Fibroblast of lung (primary cell): ENCODE results near the gene SUSD6. TPM values are rescaled to one million over a fixed set of nuclear protein-coding genes. Genes with fewer than 3 reads are reported as not detected.

Experiments
- DNase-seq, 2 donors: peaks; one replicate each; pipeline versions ENCODE4 v3.0.0 to v3.0.0-alpha.2; 2010; ENCODE audit warnings: low read depth in 2 of 2
- H2AFZ ChIP-seq: 2 replicates; pipeline ENCODE4 v1.5.1; 2012; ENCODE audit warnings: low read length, control low read depth, inconsistent platforms
- H3K27ac ChIP-seq: 2 replicates; pipeline ENCODE4 v1.5.1; 2011; ENCODE audit warnings: low read length, control low read depth; ENCODE audit not compliant: insufficient read depth
- H3K27me3 ChIP-seq: 2 replicates; pipeline ENCODE4 v1.5.1; 2011; ENCODE audit warnings: mild to moderate bottlenecking, low read length; ENCODE audit not compliant: control insufficient read depth, insufficient read depth
- H3K36me3 ChIP-seq: 2 replicates; pipeline ENCODE4 v1.5.1; 2011; ENCODE audit warnings: low read length; ENCODE audit not compliant: control insufficient read depth, insufficient read depth
- H3K4me1 ChIP-seq: 2 replicates; pipeline ENCODE4 v1.5.1; 2011; ENCODE audit warnings: low read length; ENCODE audit not compliant: control insufficient read depth, insufficient read depth; ENCODE audit errors: extremely low read depth
- H3K4me2 ChIP-seq: 2 replicates; pipeline ENCODE4 v1.5.1; 2011; ENCODE audit warnings: low read length, control low read depth; ENCODE audit not compliant: insufficient read depth; ENCODE audit errors: extremely low read depth
- H3K4me3 ChIP-seq, 4 experiments: fragments of 200-600 bp in 1 of 4; sonication (generic) in 1 of 4; replicated peaks in 1 of 4; 2 replicates each; pipeline ENCODE4 v1.5.1; 2011 to 2016; ENCODE audit warnings: low read length in 4 of 4, low read depth in 3 of 4, mild to moderate bottlenecking in 3 of 4, control low read depth in 2 of 4, inconsistent platforms in 1 of 4, mixed read lengths in 1 of 4; ENCODE audit not compliant: insufficient read depth in 1 of 4; ENCODE audit errors: control extremely low read depth in 1 of 4
- H3K79me2 ChIP-seq: 2 replicates; pipeline ENCODE4 v1.5.1; 2012; ENCODE audit warnings: mild to moderate bottlenecking, low read length, inconsistent platforms; ENCODE audit not compliant: control insufficient read depth, insufficient read depth
- H3K9ac ChIP-seq: 2 replicates; pipeline ENCODE4 v1.5.1; 2011; ENCODE audit warnings: mild to moderate bottlenecking, low read length, control low read depth; ENCODE audit not compliant: insufficient read depth
- H3K9me3 ChIP-seq: 2 replicates; pipeline ENCODE4 v1.5.1; 2012; ENCODE audit warnings: low read depth, low read length; ENCODE audit not compliant: control insufficient read depth, insufficient read depth
- H4K20me1 ChIP-seq: 2 replicates; pipeline ENCODE4 v1.5.1; 2011; ENCODE audit warnings: low read length; ENCODE audit not compliant: control insufficient read depth, insufficient read depth; ENCODE audit errors: extremely low read depth
- EZH2 ChIP-seq: IDR thresholded peaks from 2 replicates; pipeline ENCODE4 v1.5.1; 2012; ENCODE audit warnings: low read length, control low read depth, mild to moderate bottlenecking; ENCODE audit errors: missing control alignments
- polyA plus RNA-seq, 2 donors: library from polyadenylated mRNA; depleted of rRNA in 1 of 2; stranded (reverse) in 1 of 2; unstranded in 1 of 2; fragments of >200 nt; gene quantifications; 2 replicates each; pipeline ENCODE4 v1.2.1, GENCODE V29; 2011 to 2012; ENCODE audit warnings: missing spikeins in 1 of 2
- total RNA-seq: library from RNA; depleted of rRNA; stranded (reverse); fragments of >200 nt; gene quantifications from 2 replicates; pipeline ENCODE4 v1.2.1, GENCODE V29; 2014
- TF ChIP-seq, protein P1 (sequence below), 2 donors: IDR thresholded peaks in 1 of 2; conservative IDR thresholded peaks in 1 of 2; 1 replicate in 1 of 2; 2 replicates in 1 of 2; pipeline ENCODE4 v1.5.1; 2011 to 2012; ENCODE audit warnings: low read length in 2 of 2, control low read depth in 1 of 2, inconsistent platforms in 1 of 2, low read depth in 1 of 2, mild to moderate bottlenecking in 1 of 2

The SUSD6 gene
- total and polyA plus RNA-seq, 2 donors (not counting 1 experiment from before 2014, with no cell fraction given): 9.1 to 11.4 TPM

DNA sequence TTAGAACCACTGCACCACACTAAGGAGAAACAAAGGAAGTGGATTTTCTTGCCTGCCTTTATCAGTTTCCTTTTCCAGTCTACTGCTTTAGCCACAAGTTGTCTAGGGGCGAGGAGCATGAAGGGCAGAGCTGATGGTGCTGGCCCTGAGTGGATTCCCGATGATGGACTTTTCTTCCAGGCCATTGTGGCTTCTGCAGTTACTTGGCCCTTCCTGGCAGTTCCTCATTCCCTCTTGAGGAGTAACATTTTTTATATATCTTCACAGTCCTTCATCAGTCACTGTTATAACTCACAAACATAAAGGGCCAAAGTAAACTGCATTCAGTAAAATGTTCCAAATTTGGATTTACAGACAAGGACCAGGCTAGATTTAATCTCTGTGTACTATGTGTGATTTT lies 94.3 kb downstream of the SUSD6 start:
- no peak overlapping the region for H3K9ac ChIP-seq
- H3K9me3 ChIP-seq: no peaks in the 10 kb centered on the region
- H3K27me3 ChIP-seq: no peaks in the 10 kb centered on the region
- no peaks in the 10 kb centered on the region for H3K4me1 ChIP-seq
- TF ChIP-seq, protein P1, sequence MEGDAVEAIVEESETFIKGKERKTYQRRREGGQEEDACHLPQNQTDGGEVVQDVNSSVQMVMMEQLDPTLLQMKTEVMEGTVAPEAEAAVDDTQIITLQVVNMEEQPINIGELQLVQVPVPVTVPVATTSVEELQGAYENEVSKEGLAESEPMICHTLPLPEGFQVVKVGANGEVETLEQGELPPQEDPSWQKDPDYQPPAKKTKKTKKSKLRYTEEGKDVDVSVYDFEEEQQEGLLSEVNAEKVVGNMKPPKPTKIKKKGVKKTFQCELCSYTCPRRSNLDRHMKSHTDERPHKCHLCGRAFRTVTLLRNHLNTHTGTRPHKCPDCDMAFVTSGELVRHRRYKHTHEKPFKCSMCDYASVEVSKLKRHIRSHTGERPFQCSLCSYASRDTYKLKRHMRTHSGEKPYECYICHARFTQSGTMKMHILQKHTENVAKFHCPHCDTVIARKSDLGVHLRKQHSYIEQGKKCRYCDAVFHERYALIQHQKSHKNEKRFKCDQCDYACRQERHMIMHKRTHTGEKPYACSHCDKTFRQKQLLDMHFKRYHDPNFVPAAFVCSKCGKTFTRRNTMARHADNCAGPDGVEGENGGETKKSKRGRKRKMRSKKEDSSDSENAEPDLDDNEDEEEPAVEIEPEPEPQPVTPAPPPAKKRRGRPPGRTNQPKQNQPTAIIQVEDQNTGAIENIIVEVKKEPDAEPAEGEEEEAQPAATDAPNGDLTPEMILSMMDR (conservative IDR thresholded peaks at IDR 0.05 in 1 of 2, IDR thresholded peaks at IDR 0.05 in 1 of 2; ENCODE audit: low read depth in 1 of 2, low read length in 2 of 2): no peak
- TF ChIP-seq EZH2: no peak
- H4K20me1 ChIP-seq: no peaks in the 10 kb centered on the region
- no peak overlapping the region for H2AFZ ChIP-seq
- H3K4me2 ChIP-seq: no peak overlapping the region
- DNase-seq: peak in 1 of 2 donors; percentile 47
- H3K27ac ChIP-seq: no peak overlapping the region
- H3K79me2 ChIP-seq: no peaks in the 10 kb centered on the region
- H3K4me3 ChIP-seq: no peak overlapping the region
- H3K36me3 ChIP-seq: no peaks in the 10 kb centered on the region

DNA sequence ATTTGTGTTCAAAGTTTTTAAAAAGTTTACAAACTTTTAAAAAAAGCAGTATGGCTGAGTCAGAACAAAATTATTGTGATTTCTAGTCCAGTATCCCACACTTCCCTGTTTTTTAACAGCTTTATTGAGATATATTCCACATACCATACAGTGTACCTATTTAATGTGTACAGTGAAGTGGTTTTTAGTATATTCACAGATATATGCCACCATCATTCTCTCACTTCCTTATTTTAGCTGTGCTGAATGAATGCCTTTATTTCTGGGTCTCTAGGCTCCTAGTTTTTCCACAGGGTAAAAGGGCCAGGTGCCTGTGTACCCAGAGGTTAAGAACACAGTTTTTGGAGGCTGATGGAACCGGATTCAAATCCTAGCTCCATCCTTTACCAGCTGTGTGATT lies 96.7 kb downstream of the SUSD6 start:
- no peak overlapping the region for H3K27ac ChIP-seq
- TF ChIP-seq EZH2: no peak
- TF ChIP-seq, protein P1 (conservative IDR thresholded peaks at IDR 0.05 in 1 of 2, IDR thresholded peaks at IDR 0.05 in 1 of 2; ENCODE audit: low read depth in 1 of 2, low read length in 2 of 2): no peak
- H3K4me2 ChIP-seq: no peak overlapping the region
- no peak overlapping the region for H3K9ac ChIP-seq
- H3K9me3 ChIP-seq: no peaks in the 10 kb centered on the region
- no peak overlapping the region for H3K4me3 ChIP-seq
- no peaks in the 10 kb centered on the region for H3K36me3 ChIP-seq
- H3K27me3 ChIP-seq: no peaks in the 10 kb centered on the region
- H4K20me1 ChIP-seq: no peaks in the 10 kb centered on the region
- no peak overlapping the region for H2AFZ ChIP-seq
- H3K4me1 ChIP-seq: peaks cover 8% of the 10 kb centered on the region
- no peaks in the 10 kb centered on the region for H3K79me2 ChIP-seq
- no peak for DNase-seq

DNA sequence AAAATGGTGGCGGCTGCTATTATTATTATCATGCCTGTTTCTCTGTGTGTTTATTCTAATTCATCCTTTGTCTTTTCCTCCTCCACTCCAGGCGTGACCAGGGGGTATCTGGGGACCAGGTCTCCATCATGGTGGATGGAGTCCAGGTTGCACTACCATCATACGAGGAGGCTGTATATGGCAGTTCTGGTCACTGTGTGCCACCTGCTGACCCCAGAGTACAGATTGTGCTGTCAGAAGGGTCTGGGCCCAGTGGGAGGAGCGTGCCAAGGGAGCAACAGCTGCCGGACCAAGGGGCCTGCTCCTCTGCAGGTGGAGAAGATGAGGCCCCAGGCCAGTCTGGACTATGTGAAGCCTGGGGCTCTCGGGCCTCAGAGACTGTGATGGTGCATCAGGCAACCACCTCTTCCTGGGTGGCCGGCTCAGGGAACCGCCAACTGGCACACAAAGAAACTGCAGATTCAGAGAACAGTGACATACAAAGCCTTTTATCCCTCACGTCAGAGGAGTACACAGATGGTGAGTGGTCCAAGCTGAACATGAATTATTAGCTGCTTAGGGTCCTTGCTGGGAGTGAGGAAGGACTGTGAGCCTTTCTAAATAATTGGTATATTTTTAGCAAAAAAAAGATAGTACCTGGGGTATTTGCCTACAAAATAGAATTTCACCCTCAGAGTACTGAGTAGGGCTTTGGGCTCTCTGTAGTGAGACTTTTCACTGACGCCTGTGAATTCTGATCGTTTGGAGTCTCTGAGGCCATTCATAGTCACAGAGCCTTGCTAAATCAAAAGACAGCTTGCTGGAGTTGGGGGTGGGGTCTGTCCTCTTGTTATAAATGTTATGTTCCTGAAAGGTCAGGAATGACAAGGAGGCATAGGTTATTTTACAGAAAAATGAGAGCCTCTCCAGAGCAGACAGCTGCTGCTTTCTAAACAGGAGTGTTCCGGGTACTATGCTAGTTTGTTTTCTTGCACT lies 97.5 kb downstream of the SUSD6 start:
- Histone ChIP-seq H3K27ac (no peak overlapping the region), H3K4me3 (no peak overlapping the region), H3K36me3 (no peaks in the 10 kb centered on the region), H3K9ac (no peak overlapping the region), H3K27me3 (no peaks in the 10 kb centered on the region), H4K20me1 (no peaks in the 10 kb centered on the region), H3K79me2 (no peaks in the 10 kb centered on the region), H3K4me2 (no peak overlapping the region), H2AFZ (no peak overlapping the region), H3K4me1 (peaks cover 8% of the 10 kb centered on the region), H3K9me3 (no peaks in the 10 kb centered on the region)
- peak in 1 of 2 donors; percentile 22 for DNase-seq
- TF ChIP-seq, protein P1 (conservative IDR thresholded peaks at IDR 0.05 in 1 of 2, IDR thresholded peaks at IDR 0.05 in 1 of 2; ENCODE audit: low read depth in 1 of 2, low read length in 2 of 2): peak; percentile 15 to 41
- TF ChIP-seq EZH2: no peak
